GM12891 (cell line): ENCODE measurements around the gene PRR18.

Experiments used
- POLR2A ChIP-seq: IDR thresholded peaks from 2 replicates; pipeline ENCODE4 v1.6.1; 2011; ENCODE audit warnings: low read depth, low read length, control low read depth
- POLR2AphosphoS5 ChIP-seq: IDR thresholded peaks from 2 replicates; pipeline ENCODE4 v1.6.1; 2011; ENCODE audit warnings: low read depth, low read length, control low read depth
- SPI1 ChIP-seq: IDR thresholded peaks from 2 replicates; pipeline ENCODE4 v1.6.1; 2011; ENCODE audit warnings: low read depth, low read length, control low read depth
- TAF1 ChIP-seq: IDR thresholded peaks from 2 replicates; pipeline ENCODE4 v1.6.1; 2011; ENCODE audit warnings: low read depth, low read length, control low read depth

DNA sequence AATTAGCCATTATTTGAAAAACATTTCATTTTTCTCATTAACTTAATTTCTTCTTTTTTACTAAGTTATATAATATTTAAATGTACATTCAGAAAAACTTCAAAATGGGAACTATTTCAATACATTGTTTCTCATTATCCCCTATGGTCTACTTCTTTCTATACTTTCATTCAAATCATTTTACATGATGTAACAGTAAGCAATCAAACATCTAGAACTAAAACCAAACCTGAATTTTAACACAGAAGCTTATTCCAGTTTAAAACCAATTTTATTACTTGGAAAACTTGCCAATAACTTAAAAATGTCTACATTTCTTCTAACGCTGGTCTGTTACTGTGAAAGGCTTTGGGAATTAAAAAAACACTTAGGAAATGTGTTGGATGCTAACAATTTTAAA lies 4.6 kb upstream of the PRR18 start:
- no peak for TF ChIP-seq SPI1
- no peak for TF ChIP-seq POLR2A
- no peak for TF ChIP-seq TAF1
- TF ChIP-seq POLR2AphosphoS5 = no peak
